NT2/D1 (cell line): ENCODE measurements around the gene KCNIP1.

ENCODE experiments used
- YY1 ChIP-seq: IDR thresholded peaks from 2 replicates; pipeline ENCODE4 v1.6.1; 2011; ENCODE audit not compliant: insufficient read length, insufficient read depth
- ZNF274 ChIP-seq: IDR thresholded peaks from 2 replicates; pipeline ENCODE4 v1.6.1; 2011; ENCODE audit warnings: mild to moderate bottlenecking, low read depth, low read length

GRCh38 chr5:170478306-170478705 is 25.5 kb upstream of the KCNIP1 start:
- TF ChIP-seq YY1 (no peak), ZNF274 (no peak)
